Thoracic aorta (tissue), 2 donors: ENCODE data around the gene SIPA1L3. TPM values are rescaled to one million over a fixed set of nuclear protein-coding genes. Genes with fewer than 3 reads are reported as not detected.

Experiments used
- ATAC-seq: fragments of 150-250 bp; one replicate; pipeline ENCODE4 v1.8.0; 2017; ENCODE audit warnings: low read depth; ENCODE audit not compliant: insufficient number of reproducible peaks, low FRiP score
- DNase-seq: peaks from one replicate; pipeline ENCODE4 v3.0.0-alpha.2; 2020; ENCODE audit warnings: low spot score
- H3K27ac ChIP-seq, 2 donors: fragments of 200-600 bp; sonication (generic); 1 replicate in 1 of 2; 2 replicates in 1 of 2; pipeline ENCODE4 v1.5.1; 2016; ENCODE audit warnings: mild to moderate bottlenecking in 2 of 2, moderate library complexity in 2 of 2
- H3K27me3 ChIP-seq: fragments of 200-600 bp; sonication (generic); replicated peaks from 2 replicates; pipeline ENCODE4 v1.6.0; 2016; ENCODE audit warnings: mild to moderate bottlenecking; ENCODE audit not compliant: insufficient read depth
- H3K36me3 ChIP-seq: fragments of 200-600 bp; sonication (generic); one replicate; pipeline ENCODE4 v1.5.1; 2016
- H3K4me1 ChIP-seq, 2 donors: fragments of 200-600 bp; sonication (generic); 1 replicate in 1 of 2; 2 replicates in 1 of 2; pipeline versions ENCODE4 v1.5.1 to v1.6.0; 2016; ENCODE audit warnings: low read depth in 2 of 2, mild to moderate bottlenecking in 1 of 2; ENCODE audit not compliant: control insufficient read depth in 1 of 2
- H3K4me3 ChIP-seq: fragments of 200-600 bp; sonication (generic); 2 replicates; pipeline ENCODE4 v1.5.1; 2016; ENCODE audit warnings: mild to moderate bottlenecking
- H3K9me3 ChIP-seq: fragments of 200-600 bp; sonication (generic); 2 replicates; pipeline ENCODE4 v1.5.1; 2016
- CTCF ChIP-seq: fragments of 200-600 bp; sonication (generic); IDR thresholded peaks from one replicate; pipeline ENCODE4 v1.5.1; 2019; ENCODE audit warnings: antibody characterized with exemption
- total RNA-seq, 2 donors: library from RNA; depleted of rRNA; stranded (reverse); fragments of >200 nt; gene quantifications; one replicate each; pipeline versions ENCODE4 v1.1.0 to v1.2.3, GENCODE V29; 2016

The SIPA1L3 gene
- total RNA-seq, 2 donors from 2014 or later = 14.5 to 39.4 TPM

GRCh38 chr19:38009650-38010242, 102.7 kb downstream of the SIPA1L3 start:
- H3K27ac ChIP-seq = no peak overlapping the region
- TF ChIP-seq CTCF = no peak
- no peak for DNase-seq
- no peak overlapping the region for H3K4me3 ChIP-seq
- no peaks in the 10 kb centered on the region for H3K36me3 ChIP-seq
- H3K9me3 ChIP-seq = no peaks in the 10 kb centered on the region
- no peaks in the 10 kb centered on the region for H3K27me3 ChIP-seq
- no peak for ATAC-seq
- H3K4me1 ChIP-seq = peaks cover 0 to 6% of the 10 kb centered on the region in 2 donors

GRCh38 chr19:38011426-38011825, 104.4 kb downstream of the SIPA1L3 start:
- H3K27ac ChIP-seq = no peak overlapping the region
- H3K4me1 ChIP-seq = no peaks in the 10 kb centered on the region
- no peak for ATAC-seq
- H3K27me3 ChIP-seq = no peaks in the 10 kb centered on the region
- H3K4me3 ChIP-seq = no peak overlapping the region
- no peaks in the 10 kb centered on the region for H3K9me3 ChIP-seq
- no peak for DNase-seq
- no peaks in the 10 kb centered on the region for H3K36me3 ChIP-seq
- no peak for TF ChIP-seq CTCF

- no peaks in the 10 kb centered on the region for H3K27me3 ChIP-seq
- H3K36me3 ChIP-seq = no peaks in the 10 kb centered on the region
- DNase-seq (no peak), ATAC-seq (no peak)
- H3K4me1 ChIP-seq = no peaks in the 10 kb centered on the region
- no peak overlapping the region for H3K27ac ChIP-seq
- no peaks in the 10 kb centered on the region for H3K9me3 ChIP-seq
- H3K4me3 ChIP-seq = no peak overlapping the region
- no peak for TF ChIP-seq CTCF
Observed at GRCh38 chr19:38012290-38012689, 105.3 kb downstream of the SIPA1L3 start.

GRCh38 chr19:38012944-38013343, 105.9 kb downstream of the SIPA1L3 start:
- Histone ChIP-seq H3K27ac (no peak overlapping the region), H3K9me3 (no peaks in the 10 kb centered on the region), H3K4me1 (no peaks in the 10 kb centered on the region), H3K27me3 (no peaks in the 10 kb centered on the region), H3K36me3 (no peaks in the 10 kb centered on the region), H3K4me3 (no peak overlapping the region)
- no peak for TF ChIP-seq CTCF
- DNase-seq (no peak), ATAC-seq (no peak)

GRCh38 chr19:38013913-38014580, 107.0 kb downstream of the SIPA1L3 start:
- no peaks in the 10 kb centered on the region for H3K36me3 ChIP-seq
- no peak for ATAC-seq
- H3K27me3 ChIP-seq = no peaks in the 10 kb centered on the region
- no peak overlapping the region for H3K27ac ChIP-seq
- no peaks in the 10 kb centered on the region for H3K9me3 ChIP-seq
- H3K4me1 ChIP-seq = no peaks in the 10 kb centered on the region
- DNase-seq = no peak
- TF ChIP-seq CTCF = no peak
- H3K4me3 ChIP-seq = no peak overlapping the region
